IMR-90 (cell line): ENCODE measurements around the gene TAS2R9. TPM values are rescaled to one million over a fixed set of nuclear protein-coding genes. Genes with fewer than 3 reads are reported as not detected.

ENCODE experiments used
- ATAC-seq: fragments of 200-7000 bp; cut with Tn5 transposase; 2 replicates; pipeline ENCODE4 v1.9.1; 2020; ENCODE audit warnings: low read depth, mild to moderate bottlenecking, moderate library complexity
- BruUV-seq: library from RNA; stranded (reverse); fragments of 400-500 nt; replicated peaks from 2 replicates; lab custom pipeline; 2021; lab: Mats Ljungman, UMichigan
- CTCF ChIA-PET: fragments of 300-600 bp; formaldehyde crosslinking; extraction: SDS; loops from one replicate; lab custom pipeline; 2021; ENCODE audit warnings: antibody characterized with exemption; lab: Yijun Ruan, JAX
- POLR2A ChIA-PET: fragments of 300-600 bp; sonication (Branson Sonifier 250); formaldehyde crosslinking; loops from one replicate; lab custom pipeline; 2022; ENCODE audit warnings: antibody characterized with exemption; ENCODE audit not compliant: unreplicated experiment; lab: Charles Lee
- DNase-seq: peaks from one replicate; pipeline ENCODE4 v3.0.0; 2013
- H2AFZ ChIP-seq: replicated peaks from 2 replicates; pipeline ENCODE3; 2013; ENCODE audit warnings: low read length, mild to moderate bottlenecking; ENCODE audit not compliant: poor library complexity
- H2AK5ac ChIP-seq: 2 replicates; pipeline ENCODE4 v1.6.1; 2013; ENCODE audit warnings: low read depth, low read length, inconsistent platforms
- H2AK9ac ChIP-seq: replicated peaks from 2 replicates; pipeline ENCODE3; 2013; ENCODE audit warnings: mild to moderate bottlenecking, low read depth, low read length, moderate library complexity; ENCODE audit not compliant: poor library complexity
- H2BK120ac ChIP-seq: 2 replicates; pipeline ENCODE4 v1.6.1; 2013; ENCODE audit warnings: low read depth, low read length, inconsistent platforms
- H2BK15ac ChIP-seq: 3 replicates; pipeline ENCODE4 v1.6.1; 2013; ENCODE audit warnings: low read depth, low read length, inconsistent platforms
- H2BK20ac ChIP-seq: 2 replicates; pipeline ENCODE4 v1.6.1; 2013; ENCODE audit warnings: low read depth, mild to moderate bottlenecking, inconsistent platforms, low read length, moderate library complexity
- H2BK5ac ChIP-seq: 2 replicates; pipeline ENCODE4 v1.6.1; 2013; ENCODE audit warnings: mild to moderate bottlenecking, low read depth, low read length, inconsistent platforms; ENCODE audit not compliant: poor library complexity, severe bottlenecking
- H3K14ac ChIP-seq: replicated peaks from 2 replicates; pipeline ENCODE4 v1.6.1; 2013; ENCODE audit warnings: low read depth, low read length, inconsistent platforms
- H3K18ac ChIP-seq: 2 replicates; pipeline ENCODE4 v1.6.1; 2013; ENCODE audit warnings: low read depth, low read length, control low read depth
- H3K23ac ChIP-seq: 2 replicates; pipeline ENCODE4 v1.6.1; 2013; ENCODE audit warnings: low read depth, low read length, inconsistent platforms
- H3K27ac ChIP-seq: 2 replicates; pipeline ENCODE4 v1.5.1; 2013; ENCODE audit warnings: mild to moderate bottlenecking, control low read depth, low read length; ENCODE audit not compliant: insufficient read depth
- H3K27me3 ChIP-seq: 2 replicates; pipeline ENCODE4 v1.6.1; 2013; ENCODE audit warnings: low read length; ENCODE audit not compliant: control insufficient read depth, insufficient read depth
- H3K36me3 ChIP-seq: 2 replicates; pipeline ENCODE4 v1.6.1; 2013; ENCODE audit warnings: low read length, mixed read lengths; ENCODE audit not compliant: control insufficient read depth, insufficient read depth
- H3K4ac ChIP-seq: 2 replicates; pipeline ENCODE4 v1.6.1; 2013; ENCODE audit warnings: low read depth, low read length, inconsistent platforms
- H3K4me1 ChIP-seq: 2 replicates; pipeline ENCODE4 v1.6.1; 2013; ENCODE audit warnings: low read length, mixed read lengths; ENCODE audit not compliant: control insufficient read depth, insufficient read depth
- H3K4me2 ChIP-seq: 2 replicates; pipeline ENCODE4 v1.6.1; 2013; ENCODE audit warnings: low read depth, mild to moderate bottlenecking, control low read depth, low read length, moderate library complexity
- H3K4me3 ChIP-seq: 2 replicates; pipeline ENCODE4 v1.5.1; 2013; ENCODE audit warnings: low read depth, mild to moderate bottlenecking, control low read depth, low read length, moderate library complexity; ENCODE audit not compliant: insufficient read depth
- H3K56ac ChIP-seq: 2 replicates; pipeline ENCODE4 v1.6.1; 2013; ENCODE audit warnings: low read length, inconsistent platforms; ENCODE audit not compliant: insufficient read depth; ENCODE audit errors: extremely low read depth
- H3K79me1 ChIP-seq, 2 experiments: 2 replicates each; pipeline ENCODE4 v1.6.1; 2013; ENCODE audit warnings: low read length in 2 of 2, inconsistent platforms in 1 of 2, low read depth in 1 of 2
- H3K9ac ChIP-seq: 2 replicates; pipeline ENCODE4 v1.6.1; 2013; ENCODE audit warnings: low read depth, low read length, control low read depth
- H3K9me1 ChIP-seq: 2 replicates; pipeline ENCODE4 v1.6.1; 2013; ENCODE audit warnings: low read length, inconsistent platforms; ENCODE audit not compliant: insufficient read depth
- H3K9me3 ChIP-seq: 2 replicates; pipeline ENCODE4 v1.6.1; 2013; ENCODE audit warnings: low read length; ENCODE audit not compliant: control insufficient read depth, insufficient read depth
- H4K20me1 ChIP-seq: 2 replicates; pipeline ENCODE4 v1.6.1; 2013; ENCODE audit warnings: low read length, inconsistent platforms; ENCODE audit not compliant: insufficient read depth
- H4K5ac ChIP-seq: 2 replicates; pipeline ENCODE4 v1.6.1; 2013; ENCODE audit warnings: mild to moderate bottlenecking, low read depth, low read length, control low read depth
- H4K8ac ChIP-seq, 2 experiments: 2 replicates each; pipeline ENCODE4 v1.6.1; 2013; ENCODE audit warnings: low read depth in 2 of 2, low read length in 2 of 2, control low read depth in 1 of 2, inconsistent platforms in 1 of 2
- H4K91ac ChIP-seq: 2 replicates; pipeline ENCODE4 v1.6.1; 2013; ENCODE audit warnings: low read depth, low read length, inconsistent platforms; ENCODE audit not compliant: insufficient read depth
- BHLHE40 ChIP-seq: fragments of 150-350 bp; IDR thresholded peaks from 2 replicates; pipeline ENCODE4 v1.6.1; 2016; ENCODE audit warnings: mild to moderate bottlenecking, low read depth, low read length
- CEBPB ChIP-seq: IDR thresholded peaks from 2 replicates; pipeline ENCODE4 v1.6.1; 2012; ENCODE audit warnings: low read depth, low read length, improper control_type of control experiment
- CHD1 ChIP-seq: IDR thresholded peaks from 2 replicates; pipeline ENCODE4 v1.6.1; 2012; ENCODE audit warnings: low read depth, low read length, improper control_type of control experiment
- FOS ChIP-seq: fragments of 150-350 bp; IDR thresholded peaks from 2 replicates; pipeline ENCODE4 v1.6.1; 2016; ENCODE audit warnings: low read depth, low read length
- MAFK ChIP-seq: IDR thresholded peaks from 2 replicates; pipeline ENCODE4 v1.6.1; 2012; ENCODE audit warnings: low read depth, low read length, improper control_type of control experiment
- MAZ ChIP-seq: IDR thresholded peaks from 2 replicates; pipeline ENCODE4 v1.6.1; 2012; ENCODE audit warnings: low read depth, mild to moderate bottlenecking, low read length, improper control_type of control experiment, moderate library complexity, borderline replicate concordance
- MXI1 ChIP-seq: IDR thresholded peaks from 2 replicates; pipeline ENCODE4 v1.6.1; 2012; ENCODE audit warnings: low read depth, mild to moderate bottlenecking, low read length, moderate library complexity, borderline replicate concordance
- NFE2L2 ChIP-seq: fragments of 150-350 bp; IDR thresholded peaks from 2 replicates; pipeline ENCODE4 v1.6.1; 2016; ENCODE audit warnings: low read depth, mild to moderate bottlenecking, low read length
- POLR2A ChIP-seq: IDR thresholded peaks from 2 replicates; pipeline ENCODE4 v1.6.1; 2012; ENCODE audit warnings: mild to moderate bottlenecking, low read depth, low read length
- RAD21 ChIP-seq: IDR thresholded peaks from 2 replicates; pipeline ENCODE4 v1.6.1; 2012; ENCODE audit warnings: low read length, improper control_type of control experiment
- RCOR1 ChIP-seq: IDR thresholded peaks from 2 replicates; pipeline ENCODE4 v1.6.1; 2012; ENCODE audit warnings: mild to moderate bottlenecking, low read length, improper control_type of control experiment; ENCODE audit not compliant: insufficient replicate concordance
- RFX5 ChIP-seq: IDR thresholded peaks from 2 replicates; pipeline ENCODE4 v1.8.0; 2012; ENCODE audit warnings: low read depth, mild to moderate bottlenecking, low read length, moderate library complexity
- SMC3 ChIP-seq: fragments of 150-350 bp; IDR thresholded peaks from 2 replicates; pipeline ENCODE4 v1.6.1; 2016; ENCODE audit warnings: low read depth, mild to moderate bottlenecking, antibody characterized with exemption, low read length, moderate library complexity
- WGBS, 2 experiments: methylation state at CpG; one replicate each; pipeline versions ENCODE4 v1.1.5 to v1.1.7; 2013; ENCODE audit warnings: missing lambda C conversion rate in 2 of 2; ENCODE audit not compliant: insufficient read length in 1 of 2; ENCODE audit errors: extremely low coverage in 2 of 2; 5-methylcytosine and 5-hydroxymethylcytosine counted together
- dilution Hi-C: fragments of 300-500 bp; cut with HindIII; formaldehyde crosslinking; loops from one replicate; pipeline ENCODE4 v1.14.3; 2018; ENCODE audit warnings: low sequenced_read_pairs; ENCODE audit not compliant: unreplicated experiment
- in situ Hi-C: fragments of 300-500 bp; cut with MboI; formaldehyde crosslinking; loops from 3 replicates; pipeline ENCODE4 v1.14.3; 2019; ENCODE audit warnings: low sequenced_read_pairs, inconsistent platforms, mixed read lengths
- intact Hi-C: fragments of 100-400 bp; cut with micrococcal nuclease; formaldehyde crosslinking; loops from 2 replicates; pipeline ENCODE4 v1.10.0; 2022
- polyA plus RNA-seq, 3 experiments: library from polyadenylated mRNA; depleted of rRNA; stranded (reverse); fragments of >200 nt; gene quantifications; 2 replicates each; pipeline ENCODE4 v1.2.3, GENCODE V29; 2012; ENCODE audit warnings: low replicate concordance in 1 of 3
- total RNA-seq: library from RNA; depleted of rRNA; stranded (reverse); fragments of >200 nt; gene quantifications from 2 replicates; pipeline ENCODE4 v1.2.3, GENCODE V29; 2012
- TF ChIP-seq, protein P1 (sequence below): fragments of 150-350 bp; IDR thresholded peaks from 2 replicates; pipeline ENCODE4 v1.6.1; 2016; ENCODE audit warnings: low read depth, mild to moderate bottlenecking, low read length, moderate library complexity, borderline replicate concordance
- TF ChIP-seq, protein P2 (sequence below): fragments of 150-350 bp; IDR thresholded peaks from 2 replicates; pipeline ENCODE4 v1.6.1; 2017; ENCODE audit warnings: mild to moderate bottlenecking, antibody characterized with exemption, low read length, low read depth
- TF ChIP-seq, protein P3 (sequence below): conservative IDR thresholded peaks from 2 replicates; pipeline ENCODE4 v1.5.1; 2012; ENCODE audit warnings: mild to moderate bottlenecking, low read depth, low read length, improper control_type of control experiment

Gene TAS2R9
- total and polyA plus RNA-seq, 2 of the 4 experiments (the other 2 are of a cell fraction) = not detected

DNA sequence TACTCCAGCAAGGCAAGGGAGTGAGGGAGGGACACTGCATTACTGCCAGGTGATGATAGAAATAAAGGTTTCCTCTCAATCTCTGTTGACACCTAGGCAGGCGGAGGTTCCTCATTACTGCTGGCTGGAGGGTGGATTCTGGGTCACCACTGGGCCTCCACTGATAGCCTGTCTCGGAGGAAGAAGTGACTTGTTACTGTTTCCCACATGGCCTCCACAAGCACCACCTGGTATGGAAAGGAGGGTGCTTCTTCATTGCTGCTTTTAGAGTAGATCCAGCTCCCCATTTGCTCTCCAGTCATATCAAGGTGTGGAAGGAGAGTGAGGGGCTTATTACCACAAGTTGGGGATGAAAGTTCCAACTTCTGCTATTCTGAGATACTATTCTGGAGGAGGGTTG, 32.9 kb upstream of the TAS2R9 start:
- no peaks in the 10 kb centered on the region for H3K9me3 ChIP-seq
- no peak overlapping the region for H3K4me2 ChIP-seq
- H3K27me3 ChIP-seq = no peaks in the 10 kb centered on the region
- H3K27ac ChIP-seq = no peak overlapping the region
- no peak overlapping the region for H4K8ac ChIP-seq
- DNase-seq (no peak), ATAC-seq (no peak)
- H2AK5ac ChIP-seq = no peak overlapping the region
- H3K14ac ChIP-seq = no peak overlapping the region
- ChIA-PET CTCF (no interaction called here), POLR2A (no interaction called here)
- no peak overlapping the region for H2BK120ac ChIP-seq
- no peaks in the 10 kb centered on the region for H3K4me1 ChIP-seq
- dilution Hi-C loops (no loop called here), intact Hi-C loops (no loop called here), in situ Hi-C loops (no loop called here)
- H3K56ac ChIP-seq = no peak overlapping the region
- no peak overlapping the region for H3K4ac ChIP-seq
- H2BK15ac ChIP-seq = no peak overlapping the region
- H3K9ac ChIP-seq = no peak overlapping the region
- no peak overlapping the region for H3K23ac ChIP-seq
- no peak overlapping the region for H3K18ac ChIP-seq
- H3K79me1 ChIP-seq = no peaks in the 10 kb centered on the region
- WGBS, 2 experiments = 100% methylated on average over 1 of the region's 2 CpGs; no CpG with 5 or more reads in 1 of the 2 experiments
- no TSS peak for BruUV-seq
- H4K20me1 ChIP-seq = no peaks in the 10 kb centered on the region
- TF ChIP-seq MAZ (no peak), CHD1 (no peak), SMC3 (no peak), NFE2L2 (no peak), POLR2A (no peak), MAFK (no peak), FOS (no peak), RFX5 (no peak), MXI1 (no peak), BHLHE40 (no peak), CEBPB (no peak), RAD21 (no peak), RCOR1 (no peak)
- TF ChIP-seq, protein P1, sequence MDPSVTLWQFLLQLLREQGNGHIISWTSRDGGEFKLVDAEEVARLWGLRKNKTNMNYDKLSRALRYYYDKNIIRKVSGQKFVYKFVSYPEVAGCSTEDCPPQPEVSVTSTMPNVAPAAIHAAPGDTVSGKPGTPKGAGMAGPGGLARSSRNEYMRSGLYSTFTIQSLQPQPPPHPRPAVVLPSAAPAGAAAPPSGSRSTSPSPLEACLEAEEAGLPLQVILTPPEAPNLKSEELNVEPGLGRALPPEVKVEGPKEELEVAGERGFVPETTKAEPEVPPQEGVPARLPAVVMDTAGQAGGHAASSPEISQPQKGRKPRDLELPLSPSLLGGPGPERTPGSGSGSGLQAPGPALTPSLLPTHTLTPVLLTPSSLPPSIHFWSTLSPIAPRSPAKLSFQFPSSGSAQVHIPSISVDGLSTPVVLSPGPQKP = no peak
- TF ChIP-seq, protein P2, sequence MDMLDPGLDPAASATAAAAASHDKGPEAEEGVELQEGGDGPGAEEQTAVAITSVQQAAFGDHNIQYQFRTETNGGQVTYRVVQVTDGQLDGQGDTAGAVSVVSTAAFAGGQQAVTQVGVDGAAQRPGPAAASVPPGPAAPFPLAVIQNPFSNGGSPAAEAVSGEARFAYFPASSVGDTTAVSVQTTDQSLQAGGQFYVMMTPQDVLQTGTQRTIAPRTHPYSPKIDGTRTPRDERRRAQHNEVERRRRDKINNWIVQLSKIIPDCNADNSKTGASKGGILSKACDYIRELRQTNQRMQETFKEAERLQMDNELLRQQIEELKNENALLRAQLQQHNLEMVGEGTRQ = no peak
- TF ChIP-seq, protein P3, sequence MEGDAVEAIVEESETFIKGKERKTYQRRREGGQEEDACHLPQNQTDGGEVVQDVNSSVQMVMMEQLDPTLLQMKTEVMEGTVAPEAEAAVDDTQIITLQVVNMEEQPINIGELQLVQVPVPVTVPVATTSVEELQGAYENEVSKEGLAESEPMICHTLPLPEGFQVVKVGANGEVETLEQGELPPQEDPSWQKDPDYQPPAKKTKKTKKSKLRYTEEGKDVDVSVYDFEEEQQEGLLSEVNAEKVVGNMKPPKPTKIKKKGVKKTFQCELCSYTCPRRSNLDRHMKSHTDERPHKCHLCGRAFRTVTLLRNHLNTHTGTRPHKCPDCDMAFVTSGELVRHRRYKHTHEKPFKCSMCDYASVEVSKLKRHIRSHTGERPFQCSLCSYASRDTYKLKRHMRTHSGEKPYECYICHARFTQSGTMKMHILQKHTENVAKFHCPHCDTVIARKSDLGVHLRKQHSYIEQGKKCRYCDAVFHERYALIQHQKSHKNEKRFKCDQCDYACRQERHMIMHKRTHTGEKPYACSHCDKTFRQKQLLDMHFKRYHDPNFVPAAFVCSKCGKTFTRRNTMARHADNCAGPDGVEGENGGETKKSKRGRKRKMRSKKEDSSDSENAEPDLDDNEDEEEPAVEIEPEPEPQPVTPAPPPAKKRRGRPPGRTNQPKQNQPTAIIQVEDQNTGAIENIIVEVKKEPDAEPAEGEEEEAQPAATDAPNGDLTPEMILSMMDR = no peak
- H4K5ac ChIP-seq = no peak overlapping the region
- no peak overlapping the region for H2BK5ac ChIP-seq
- H3K4me3 ChIP-seq = no peak overlapping the region
- H4K91ac ChIP-seq = no peak overlapping the region
- no peak overlapping the region for H2AK9ac ChIP-seq
- H3K36me3 ChIP-seq = no peaks in the 10 kb centered on the region
- no peaks in the 10 kb centered on the region for H3K9me1 ChIP-seq
- no peak overlapping the region for H2BK20ac ChIP-seq
- no peak overlapping the region for H2AFZ ChIP-seq
